ENCODE measurements around the gene BBS9.

GRCh38 chr7:33310546-33310945, 181.2 kb downstream of the BBS9 start:
- TF ChIP-seq CTCF (IDR thresholded peaks at IDR 0.05): no peak
- TF ChIP-seq ZFX (IDR thresholded peaks at IDR 0.05; ENCODE audit: borderline replicate concordance): no peak
